K562 (cell line): ENCODE measurements around the gene RGS14. TPM values are rescaled to one million over a fixed set of nuclear protein-coding genes. Genes with fewer than 3 reads are reported as not detected.

Experiments
- CHD7 ChIP-seq: fragments of 200-600 bp; sonication (generic); IDR thresholded peaks from one replicate; pipeline ENCODE4 v1.6.1; 2012; ENCODE audit warnings: mild to moderate bottlenecking, low read depth, low read length, inconsistent platforms
- RB1 ChIP-seq: fragments of 450-650 bp; IDR thresholded peaks from 2 replicates; pipeline ENCODE4 v1.6.1; 2017; ENCODE audit warnings: low read depth, mild to moderate bottlenecking
- polyA plus RNA-seq, 8 experiments: library from polyadenylated mRNA; depleted of rRNA in 4 of 8; stranded (reverse) in 5 of 8; unstranded in 3 of 8; fragments of >200 nt; fragmentation: Nextera tagmentation in 2 of 8; fragmentation: Illumina TruSeq in 1 of 8; extraction: Ambion mirVana in 2 of 8; extraction: Trizol in 1 of 8; gene quantifications; 2 replicates each; pipeline versions ENCODE4 v1.2.1 to v1.2.3, GENCODE V29; 2011 to 2014; ENCODE audit warnings: inconsistent platforms in 1 of 8, missing spikeins in 1 of 8
- total RNA-seq, 7 experiments: library from RNA; depleted of rRNA in 6 of 7; stranded (reverse); fragments of >200 nt in 6 of 7; fragmentation: Illumina TruSeq in 2 of 7; extraction: Trizol in 2 of 7; gene quantifications; 2 replicates each; pipeline versions ENCODE4 v1.2.1 to v1.2.3, GENCODE V29; 2011 to 2021; ENCODE audit warnings: low replicate concordance in 1 of 7

The RGS14 gene
- total and polyA plus RNA-seq, 9 of the 15 experiments (the other 6 are each of a cell fraction or from before 2014, with no cell fraction given): 0.28 to 75.9 (median 34.5) TPM

GRCh38 chr5:177410575-177410974 is 52.9 kb downstream of the RGS14 start (continued):
- TF ChIP-seq CHD7 (no peak), RB1 (no peak)
